HUES6 (cell line): ENCODE measurements around the gene ZDHHC13.

Experiments used
- H3K27ac ChIP-seq: 2 replicates; pipeline ENCODE4 v1.7.0; 2013; ENCODE audit warnings: low read depth, mild to moderate bottlenecking, low read length, inconsistent platforms
- H3K27me3 ChIP-seq: 2 replicates; pipeline ENCODE4 v1.6.1; 2013; ENCODE audit warnings: low read length; ENCODE audit not compliant: control insufficient read depth, insufficient read depth
- H3K36me3 ChIP-seq: 2 replicates; pipeline ENCODE4 v1.6.1; 2013; ENCODE audit warnings: low read length; ENCODE audit not compliant: control insufficient read depth, insufficient read depth
- H3K4me1 ChIP-seq: 2 replicates; pipeline ENCODE4 v1.6.1; 2013; ENCODE audit warnings: low read length; ENCODE audit not compliant: control insufficient read depth, insufficient read depth
- H3K4me3 ChIP-seq: 2 replicates; pipeline ENCODE4 v1.5.1; 2013; ENCODE audit warnings: low read depth, low read length
- H3K9ac ChIP-seq: one replicate; pipeline ENCODE4 v1.6.1; 2013; ENCODE audit warnings: mild to moderate bottlenecking, low read length
- H3K9me3 ChIP-seq: 2 replicates; pipeline ENCODE4 v1.6.1; 2013; ENCODE audit warnings: low read depth, low read length; ENCODE audit not compliant: control insufficient read depth, insufficient read depth

Gene ZDHHC13

DNA sequence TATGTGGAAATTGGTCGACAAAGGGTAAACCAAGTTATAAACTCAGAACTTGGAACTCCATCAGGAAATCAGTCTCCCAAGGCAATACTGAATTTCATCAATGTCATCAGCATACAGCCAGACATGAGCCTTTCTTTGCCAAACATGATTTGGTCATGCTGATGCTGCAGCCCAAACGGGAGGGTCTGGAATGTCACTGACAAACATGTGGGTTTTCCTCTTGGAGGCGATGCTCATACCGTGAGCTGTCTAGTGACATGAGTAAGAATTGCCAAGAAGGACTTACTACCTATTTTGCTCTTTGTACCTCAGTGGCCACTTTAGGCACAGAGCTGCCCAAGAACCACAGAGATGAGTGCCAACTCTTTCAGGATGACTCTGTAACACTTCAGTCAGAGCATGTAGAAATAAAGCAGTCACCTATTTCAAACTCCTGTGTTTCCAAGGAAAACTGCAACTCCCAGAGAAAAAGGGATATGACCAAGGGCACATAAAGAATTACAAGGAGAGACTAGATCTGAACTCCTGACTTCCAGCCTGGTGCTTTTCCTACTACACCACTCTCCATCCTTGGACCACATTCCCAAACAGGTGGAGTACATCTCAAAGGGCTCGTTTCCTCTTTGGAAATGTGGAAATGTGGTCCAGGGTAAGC lies 32.2 kb upstream of the ZDHHC13 start:
- Histone ChIP-seq H3K9me3 (no peaks in the 10 kb centered on the region), H3K27me3 (no peaks in the 10 kb centered on the region), H3K9ac (no peak overlapping the region), H3K36me3 (no peaks in the 10 kb centered on the region), H3K4me3 (no peak overlapping the region), H3K27ac (no peak overlapping the region), H3K4me1 (no peaks in the 10 kb centered on the region)

- Histone ChIP-seq H3K36me3 (no peaks in the 10 kb centered on the region), H3K4me3 (no peak overlapping the region), H3K27me3 (no peaks in the 10 kb centered on the region), H3K9ac (no peak overlapping the region), H3K4me1 (no peaks in the 10 kb centered on the region), H3K27ac (no peak overlapping the region), H3K9me3 (no peaks in the 10 kb centered on the region)
Measured at GRCh38 chr11:19087658-19088057, 29.3 kb upstream of the ZDHHC13 start.

GRCh38 chr11:19088791-19089190 lies 28.2 kb upstream of the ZDHHC13 start:
- Histone ChIP-seq H3K4me3 (no peak overlapping the region), H3K4me1 (no peaks in the 10 kb centered on the region), H3K9ac (no peak overlapping the region), H3K27ac (no peak overlapping the region), H3K9me3 (no peaks in the 10 kb centered on the region), H3K36me3 (no peaks in the 10 kb centered on the region), H3K27me3 (no peaks in the 10 kb centered on the region; the same call in 1 of the 2 replicates)

DNA sequence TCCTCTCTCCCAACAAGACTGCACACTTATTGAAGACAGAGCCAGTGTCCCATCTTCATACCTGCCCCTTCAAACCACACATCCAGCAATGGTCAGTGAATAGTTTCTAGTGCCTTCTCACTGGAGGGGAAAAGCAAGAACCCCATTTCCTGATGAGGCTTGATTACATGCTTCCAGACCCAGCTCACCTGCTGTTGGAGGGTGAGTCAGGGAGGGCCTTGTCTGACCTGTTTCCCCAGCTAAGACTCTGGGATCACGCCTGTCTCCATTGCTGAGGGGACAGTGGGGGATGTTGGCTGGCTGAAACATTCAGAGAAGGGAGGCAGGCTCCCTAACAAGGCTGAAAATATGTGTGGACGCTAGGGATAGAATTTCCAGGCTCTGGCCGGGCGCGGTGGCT lies 27.5 kb upstream of the ZDHHC13 start:
- Histone ChIP-seq H3K4me3 (no peak overlapping the region), H3K9me3 (no peaks in the 10 kb centered on the region), H3K9ac (no peak overlapping the region), H3K27me3 (no peaks in the 10 kb centered on the region; the same call in 1 of the 2 replicates), H3K36me3 (no peaks in the 10 kb centered on the region), H3K27ac (no peak overlapping the region), H3K4me1 (no peaks in the 10 kb centered on the region)

GRCh38 chr11:19091366-19091765 lies 25.6 kb upstream of the ZDHHC13 start:
- Histone ChIP-seq H3K36me3 (no peaks in the 10 kb centered on the region), H3K4me3 (no peak overlapping the region), H3K4me1 (no peaks in the 10 kb centered on the region), H3K27ac (no peak overlapping the region), H3K9ac (no peak overlapping the region), H3K27me3 (no peaks in the 10 kb centered on the region; the same call in 1 of the 2 replicates), H3K9me3 (no peaks in the 10 kb centered on the region)

GRCh38 chr11:19092342-19092741 lies 24.6 kb upstream of the ZDHHC13 start:
- Histone ChIP-seq H3K27ac (no peak overlapping the region), H3K4me1 (no peaks in the 10 kb centered on the region), H3K4me3 (no peak overlapping the region), H3K27me3 (peaks cover 6% of the 10 kb centered on the region; the same call in 1 of the 2 replicates), H3K36me3 (no peaks in the 10 kb centered on the region), H3K9ac (no peak overlapping the region), H3K9me3 (no peaks in the 10 kb centered on the region)

DNA sequence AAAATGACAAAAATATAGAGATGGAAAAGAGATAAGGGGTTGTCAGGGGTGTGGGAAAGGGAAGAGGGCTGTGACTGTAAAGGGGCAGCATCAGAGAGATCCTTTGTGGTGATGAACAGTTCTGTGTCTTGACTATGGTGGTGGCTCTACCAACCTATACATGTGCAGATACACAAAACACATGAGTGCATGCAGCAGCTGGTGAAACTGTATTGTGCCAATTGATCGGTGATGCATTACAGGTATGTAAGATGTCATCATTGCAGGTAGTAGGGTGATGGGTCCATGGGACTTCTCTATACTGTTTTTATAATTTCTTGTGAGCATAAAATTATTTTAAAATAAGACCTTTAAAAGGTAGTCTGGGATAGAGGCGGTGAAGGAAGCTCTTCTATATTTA lies 24.1 kb upstream of the ZDHHC13 start:
- H3K9ac ChIP-seq: no peak overlapping the region
- H3K36me3 ChIP-seq: no peaks in the 10 kb centered on the region
- no peaks in the 10 kb centered on the region for H3K9me3 ChIP-seq
- H3K4me1 ChIP-seq: no peaks in the 10 kb centered on the region
- H3K27me3 ChIP-seq: peaks cover 8% of the 10 kb centered on the region; the same call in 1 of the 2 replicates
- no peak overlapping the region for H3K27ac ChIP-seq
- no peak overlapping the region for H3K4me3 ChIP-seq

DNA sequence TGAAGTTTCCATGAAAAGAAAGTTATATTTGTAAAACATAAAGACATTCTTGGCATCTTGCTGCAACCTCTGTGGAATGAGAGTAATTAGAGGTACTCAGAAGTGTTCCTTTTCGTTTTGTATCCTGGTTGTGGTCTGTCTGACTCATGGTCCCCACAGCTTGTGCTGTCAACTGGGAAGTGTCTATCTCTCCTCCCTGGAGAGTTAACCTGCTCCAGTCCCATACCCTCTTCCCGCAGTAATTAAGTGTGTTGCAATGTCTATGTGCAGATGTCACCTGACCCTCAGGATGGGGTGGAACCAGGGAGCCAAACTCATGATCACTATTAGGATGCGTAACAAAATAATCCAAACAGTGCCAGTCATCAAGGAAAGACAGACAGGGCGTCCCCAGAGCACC lies 23.0 kb upstream of the ZDHHC13 start:
- Histone ChIP-seq H3K4me3 (no peak overlapping the region), H3K27ac (no peak overlapping the region), H3K9me3 (no peaks in the 10 kb centered on the region), H3K36me3 (no peaks in the 10 kb centered on the region), H3K9ac (no peak overlapping the region), H3K4me1 (no peaks in the 10 kb centered on the region), H3K27me3 (peaks cover 8% of the 10 kb centered on the region; the same call in 1 of the 2 replicates)

DNA sequence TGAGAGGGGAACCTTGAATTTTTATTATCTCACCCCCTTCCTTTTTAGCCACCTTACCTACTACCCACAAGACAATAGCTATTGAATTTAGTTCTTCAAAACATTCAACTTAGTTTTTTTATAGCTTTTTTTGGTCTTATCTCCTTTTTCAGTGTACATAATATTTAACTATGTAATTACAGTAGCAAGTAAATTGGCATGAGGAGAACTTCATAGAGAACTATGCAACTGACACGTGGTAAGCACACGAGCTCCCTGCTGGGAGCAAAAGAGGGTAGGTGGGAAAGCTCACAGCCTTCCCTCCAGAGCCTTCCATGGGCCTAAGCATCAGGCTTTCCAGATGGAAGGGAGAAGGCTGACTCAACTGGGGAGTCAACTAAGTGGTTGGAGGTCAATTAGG lies 22.1 kb upstream of the ZDHHC13 start:
- Histone ChIP-seq H3K27me3 (peaks cover 8% of the 10 kb centered on the region; the same call in 1 of the 2 replicates), H3K27ac (no peak overlapping the region), H3K36me3 (no peaks in the 10 kb centered on the region), H3K9ac (no peak overlapping the region), H3K9me3 (no peaks in the 10 kb centered on the region), H3K4me3 (no peak overlapping the region), H3K4me1 (no peaks in the 10 kb centered on the region)

- no peak overlapping the region for H3K27ac ChIP-seq
Measured at GRCh38 chr11:19099093-19099492, 17.9 kb upstream of the ZDHHC13 start.

DNA sequence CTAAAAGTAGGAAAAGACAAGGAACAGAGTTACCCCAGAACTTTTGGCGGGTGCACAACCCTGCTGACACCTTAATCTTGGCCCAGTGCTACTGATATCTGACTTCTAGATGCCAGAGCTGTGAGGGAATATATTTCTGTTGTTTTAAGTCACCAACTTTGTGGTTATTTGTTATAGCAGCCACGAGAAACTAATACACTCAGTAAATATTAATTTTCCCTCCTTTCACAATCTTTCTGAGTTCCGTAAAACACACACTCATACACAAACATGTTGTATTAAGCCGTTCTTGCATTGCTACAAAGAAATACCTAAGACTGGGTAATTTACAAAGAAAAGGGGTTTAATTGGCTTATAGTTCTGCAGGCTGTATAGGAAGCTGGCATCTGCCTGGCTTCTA lies 16.1 kb upstream of the ZDHHC13 start:
- Histone ChIP-seq H3K4me1 (no peaks in the 10 kb centered on the region), H3K27ac (no peak overlapping the region), H3K36me3 (no peaks in the 10 kb centered on the region), H3K4me3 (no peak overlapping the region), H3K9me3 (no peaks in the 10 kb centered on the region), H3K27me3 (peaks cover 8% of the 10 kb centered on the region; the same call in 1 of the 2 replicates), H3K9ac (no peak overlapping the region)

More at GRCh38 chr11:19099093-19099492, 17.9 kb upstream of the ZDHHC13 start:
- Histone ChIP-seq H3K27me3 (peaks cover 8% of the 10 kb centered on the region; the same call in 1 of the 2 replicates), H3K9ac (no peak overlapping the region), H3K4me3 (no peak overlapping the region), H3K9me3 (no peaks in the 10 kb centered on the region), H3K4me1 (no peaks in the 10 kb centered on the region), H3K36me3 (no peaks in the 10 kb centered on the region)
